IMR-90 (cell line): ENCODE data around the gene PAQR5.

Experiments
- BHLHE40 ChIP-seq: fragments of 150-350 bp; IDR thresholded peaks from 2 replicates; pipeline ENCODE4 v1.6.1; 2016; ENCODE audit warnings: mild to moderate bottlenecking, low read depth, low read length
- CEBPB ChIP-seq: IDR thresholded peaks from 2 replicates; pipeline ENCODE4 v1.6.1; 2012; ENCODE audit warnings: low read depth, low read length, improper control_type of control experiment
- MAFK ChIP-seq: IDR thresholded peaks from 2 replicates; pipeline ENCODE4 v1.6.1; 2012; ENCODE audit warnings: low read depth, low read length, improper control_type of control experiment
- MAZ ChIP-seq: IDR thresholded peaks from 2 replicates; pipeline ENCODE4 v1.6.1; 2012; ENCODE audit warnings: low read depth, mild to moderate bottlenecking, low read length, improper control_type of control experiment, moderate library complexity, borderline replicate concordance
- MXI1 ChIP-seq: IDR thresholded peaks from 2 replicates; pipeline ENCODE4 v1.6.1; 2012; ENCODE audit warnings: low read depth, mild to moderate bottlenecking, low read length, moderate library complexity, borderline replicate concordance
- POLR2A ChIP-seq: IDR thresholded peaks from 2 replicates; pipeline ENCODE4 v1.6.1; 2012; ENCODE audit warnings: mild to moderate bottlenecking, low read depth, low read length
- RAD21 ChIP-seq: IDR thresholded peaks from 2 replicates; pipeline ENCODE4 v1.6.1; 2012; ENCODE audit warnings: low read length, improper control_type of control experiment
- RCOR1 ChIP-seq: IDR thresholded peaks from 2 replicates; pipeline ENCODE4 v1.6.1; 2012; ENCODE audit warnings: mild to moderate bottlenecking, low read length, improper control_type of control experiment; ENCODE audit not compliant: insufficient replicate concordance
- RFX5 ChIP-seq: IDR thresholded peaks from 2 replicates; pipeline ENCODE4 v1.8.0; 2012; ENCODE audit warnings: low read depth, mild to moderate bottlenecking, low read length, moderate library complexity
- TF ChIP-seq, protein P1 (sequence below): conservative IDR thresholded peaks from 2 replicates; pipeline ENCODE4 v1.5.1; 2012; ENCODE audit warnings: mild to moderate bottlenecking, low read depth, low read length, improper control_type of control experiment
- TF ChIP-seq, protein P2 (sequence below): fragments of 150-350 bp; IDR thresholded peaks from 2 replicates; pipeline ENCODE4 v1.6.1; 2017; ENCODE audit warnings: mild to moderate bottlenecking, antibody characterized with exemption, low read length, low read depth

DNA sequence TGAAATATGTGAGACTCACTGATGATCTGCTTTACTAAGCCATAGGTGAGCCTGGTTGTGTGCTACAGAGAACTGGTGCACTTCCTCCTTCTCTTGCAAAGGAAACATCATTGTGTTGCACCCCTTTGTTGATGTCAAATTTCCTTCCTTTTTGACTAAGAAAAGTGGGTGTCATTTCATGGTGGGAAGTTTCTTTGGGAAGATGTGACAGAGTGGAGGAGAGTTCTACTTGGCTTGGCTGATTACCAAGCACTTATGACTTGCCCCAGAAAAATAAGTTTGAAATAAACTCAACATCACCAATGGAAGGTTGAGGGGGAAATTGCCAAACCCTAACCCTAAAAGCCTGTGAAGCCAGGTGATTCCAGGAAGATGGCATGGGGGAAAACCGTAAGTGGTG, 61.9 kb downstream of the PAQR5 start:
- TF ChIP-seq, protein P1, sequence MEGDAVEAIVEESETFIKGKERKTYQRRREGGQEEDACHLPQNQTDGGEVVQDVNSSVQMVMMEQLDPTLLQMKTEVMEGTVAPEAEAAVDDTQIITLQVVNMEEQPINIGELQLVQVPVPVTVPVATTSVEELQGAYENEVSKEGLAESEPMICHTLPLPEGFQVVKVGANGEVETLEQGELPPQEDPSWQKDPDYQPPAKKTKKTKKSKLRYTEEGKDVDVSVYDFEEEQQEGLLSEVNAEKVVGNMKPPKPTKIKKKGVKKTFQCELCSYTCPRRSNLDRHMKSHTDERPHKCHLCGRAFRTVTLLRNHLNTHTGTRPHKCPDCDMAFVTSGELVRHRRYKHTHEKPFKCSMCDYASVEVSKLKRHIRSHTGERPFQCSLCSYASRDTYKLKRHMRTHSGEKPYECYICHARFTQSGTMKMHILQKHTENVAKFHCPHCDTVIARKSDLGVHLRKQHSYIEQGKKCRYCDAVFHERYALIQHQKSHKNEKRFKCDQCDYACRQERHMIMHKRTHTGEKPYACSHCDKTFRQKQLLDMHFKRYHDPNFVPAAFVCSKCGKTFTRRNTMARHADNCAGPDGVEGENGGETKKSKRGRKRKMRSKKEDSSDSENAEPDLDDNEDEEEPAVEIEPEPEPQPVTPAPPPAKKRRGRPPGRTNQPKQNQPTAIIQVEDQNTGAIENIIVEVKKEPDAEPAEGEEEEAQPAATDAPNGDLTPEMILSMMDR, result no peak
- TF ChIP-seq POLR2A (no peak), MXI1 (no peak), RAD21 (no peak), CEBPB (no peak), RCOR1 (no peak), RFX5 (no peak), MAFK (no peak), BHLHE40 (no peak), MAZ (no peak)
- TF ChIP-seq, protein P2, sequence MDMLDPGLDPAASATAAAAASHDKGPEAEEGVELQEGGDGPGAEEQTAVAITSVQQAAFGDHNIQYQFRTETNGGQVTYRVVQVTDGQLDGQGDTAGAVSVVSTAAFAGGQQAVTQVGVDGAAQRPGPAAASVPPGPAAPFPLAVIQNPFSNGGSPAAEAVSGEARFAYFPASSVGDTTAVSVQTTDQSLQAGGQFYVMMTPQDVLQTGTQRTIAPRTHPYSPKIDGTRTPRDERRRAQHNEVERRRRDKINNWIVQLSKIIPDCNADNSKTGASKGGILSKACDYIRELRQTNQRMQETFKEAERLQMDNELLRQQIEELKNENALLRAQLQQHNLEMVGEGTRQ, result no peak
